ENCODE data around the gene IL12RB1.

- TF ChIP-seq CTCF (IDR thresholded peaks at IDR 0.05; ENCODE audit: extremely low read depth in 1 of 2, insufficient read depth in 1 of 2, low read depth in 1 of 2, low read length in 2 of 2): no peak
- no peak for TF ChIP-seq POLR2A (IDR thresholded peaks at IDR 0.05; ENCODE audit: low read depth, low read length)
- TF ChIP-seq EZH2 (IDR thresholded peaks at IDR 0.05; ENCODE audit: borderline replicate concordance, low read depth, low read length, severe bottlenecking): no peak
- TF ChIP-seq GATA2 (IDR thresholded peaks at IDR 0.05; ENCODE audit: insufficient read depth, insufficient read length, low read depth, low read length): peak; percentile 22
- TF ChIP-seq POLR2AphosphoS5 (IDR thresholded peaks at IDR 0.05; ENCODE audit: insufficient read depth, low read depth, low read length): peak; percentile 38
- TF ChIP-seq JUN (IDR thresholded peaks at IDR 0.05; ENCODE audit: borderline replicate concordance, insufficient read depth, insufficient read length, low read depth): no peak
- TF ChIP-seq MYC (IDR thresholded peaks at IDR 0.05; ENCODE audit: low read depth, low read length): no peak
- TF ChIP-seq FOS (IDR thresholded peaks at IDR 0.05; ENCODE audit: borderline replicate concordance, insufficient read depth, low read length): peak; percentile 23
- TF ChIP-seq MAX (IDR thresholded peaks at IDR 0.05; ENCODE audit: insufficient read depth, insufficient read length): no peak
These were observed 69.3 kb downstream of the IL12RB1 start for GRCh38 chr19:18017275-18018083.

Measured in endothelial cell of umbilical vein (primary cell).